ENCODE data around the gene CITED4.

CITED4 gene

GRCh38 chr1:40831001-40831732 lies 31.0 kb downstream of the CITED4 start:
- DNase-seq, result no peak

GRCh38 chr1:40830419-40830943 lies 31.7 kb downstream of the CITED4 start:
- no peak for DNase-seq

- no peak for DNase-seq
Measured at GRCh38 chr1:40829631-40830245, 32.4 kb downstream of the CITED4 start.

GRCh38 chr1:40825996-40826395 lies 36.2 kb downstream of the CITED4 start:
- no peak for DNase-seq

- DNase-seq, result no peak
Measured at GRCh38 chr1:40825435-40825788, 36.8 kb downstream of the CITED4 start.

GRCh38 chr1:40824591-40825434 lies 37.4 kb downstream of the CITED4 start:
- DNase-seq, result no peak

GRCh38 chr1:40823983-40824382 lies 38.2 kb downstream of the CITED4 start:
- DNase-seq, result no peak

- no peak for DNase-seq
Measured at GRCh38 chr1:40823345-40823744, 38.8 kb downstream of the CITED4 start.

GRCh38 chr1:40822890-40823289 lies 39.3 kb downstream of the CITED4 start:
- no peak for DNase-seq

- DNase-seq, result no peak
Measured at GRCh38 chr1:40820911-40821693, 41.1 kb downstream of the CITED4 start.

- DNase-seq, result no peak
Measured at GRCh38 chr1:40820251-40820797, 41.8 kb downstream of the CITED4 start.

- DNase-seq, result no peak
Measured at GRCh38 chr1:40819101-40819500, 43.1 kb downstream of the CITED4 start.

GRCh38 chr1:40818264-40818961 lies 43.8 kb downstream of the CITED4 start:
- no peak for DNase-seq

GRCh38 chr1:40817791-40818263 lies 44.3 kb downstream of the CITED4 start:
- no peak for DNase-seq

GRCh38 chr1:40815420-40815819 lies 46.7 kb downstream of the CITED4 start:
- no peak for DNase-seq

All from DMS79 (cell line).